ENCODE data around the gene PIGO. TPM values are rescaled to one million over a fixed set of nuclear protein-coding genes. Genes with fewer than 3 reads are reported as not detected.
A peak's percentile ranks its signal among the peaks of the same experiment; 100 is the strongest.

Gene PIGO
- total and polyA plus RNA-seq, 9 of the 15 experiments (the other 6 are each of a cell fraction or from before 2014, with no cell fraction given), result 5.4 to 13.7 (median 9.7) TPM

- TF ChIP-seq TFE3 (CRISPR knock-in tag; IDR thresholded peaks at IDR 0.05) (no peak), MAX (CRISPR knock-in tag; IDR thresholded peaks at IDR 0.05) (peak; percentile 21; the same call in 1 of the 2 replicates), PHF21A (IDR thresholded peaks at IDR 0.05; ENCODE audit: borderline replicate concordance, low read depth) (no peak), CHD7 (IDR thresholded peaks at IDR 0.05; ENCODE audit: low read depth, low read length) (no peak), STAT5B (CRISPR knock-in tag; IDR thresholded peaks at IDR 0.05) (no peak), EWSR1 (IDR thresholded peaks at IDR 0.05; ENCODE audit: borderline replicate concordance, low read depth, partially characterized antibody) (no peak), ZNF280B (CRISPR knock-in tag; IDR thresholded peaks at IDR 0.05) (no peak), CHCHD3 (CRISPR knock-in tag; IDR thresholded peaks at IDR 0.05) (no peak), CBX3 (IDR thresholded peaks at IDR 0.05; ENCODE audit: borderline replicate concordance in 1 of 2, low read length in 2 of 2) (no peak)
These were observed 23.7 kb downstream of the PIGO start, which contains the start of gene VCP (continued) for GRCh38 chr9:35072461-35073278.

Data from K562 (cell line).